Fibroblast of skin of abdomen (primary cell): Measurements from ENCODE around the gene RPL26. TPM values are rescaled to one million over a fixed set of nuclear protein-coding genes. Genes with fewer than 3 reads are reported as not detected.
A peak's percentile ranks its signal among the peaks of the same experiment; 100 is the strongest.

Experiments used
- DNase-seq: peaks from one replicate; pipeline ENCODE4 v3.0.0-alpha.2; 2013
- polyA plus RNA-seq, 2 experiments: library from polyadenylated mRNA; unstranded; fragments of 120-200 nt; gene quantifications; one replicate each; pipeline ENCODE4 v1.2.1, GENCODE V29; 2013; ENCODE audit not compliant: insufficient read length in 2 of 2

RPL26 gene
- 2,287 TPM for polyA plus RNA-seq (2013, experiment 1 of 2; ENCODE audit: insufficient read length)
- 2,402 TPM for polyA plus RNA-seq (2013, experiment 2 of 2; ENCODE audit: insufficient read length)

DNA sequence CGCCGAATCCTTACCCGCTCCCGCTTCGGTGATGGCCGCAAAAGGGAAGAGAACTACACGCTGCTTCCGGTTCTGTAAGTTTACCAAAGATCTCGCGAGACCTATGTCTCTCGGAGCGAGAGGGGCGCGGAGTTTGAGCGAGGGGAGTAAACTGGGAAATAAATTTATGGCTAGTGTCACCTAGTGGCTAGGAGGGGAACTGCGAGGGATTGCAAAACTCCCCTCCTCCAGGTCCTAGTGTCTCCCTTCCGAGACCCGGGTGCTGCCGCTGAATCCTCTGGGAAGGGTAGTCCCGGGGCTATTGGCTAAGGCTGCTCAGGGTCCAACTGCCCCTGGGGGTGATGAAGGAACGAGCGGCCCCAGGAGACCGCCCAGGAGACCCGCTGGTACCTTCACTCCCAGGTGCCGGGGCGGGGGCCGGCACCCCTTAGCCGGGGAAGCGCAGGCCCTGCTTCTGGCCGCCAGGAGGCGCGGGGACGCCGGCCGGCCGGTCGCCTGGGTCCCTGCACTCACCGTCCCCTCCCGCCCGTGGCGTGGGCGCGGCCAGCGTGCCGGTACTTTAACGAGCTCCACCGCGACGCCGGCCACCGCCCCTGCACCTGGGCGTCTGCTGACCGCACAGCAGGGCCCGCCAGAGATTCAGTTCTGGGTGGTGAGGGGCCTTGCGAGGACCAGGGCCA is at the start of gene RPL26:
Gene RPL26 (minus strand): TSS at position 51 of the 680 bp plus-strand sequence. CDS start 883 bp downstream, outside the sequence.
- DNase-seq = peak; percentile 99

- no peak for DNase-seq
Measured at GRCh38 chr17:8430966-8431365, 48.0 kb upstream of the RPL26 start.

GRCh38 chr17:8426802-8427201 is 43.8 kb upstream of the RPL26 start:
- no peak for DNase-seq

DNA sequence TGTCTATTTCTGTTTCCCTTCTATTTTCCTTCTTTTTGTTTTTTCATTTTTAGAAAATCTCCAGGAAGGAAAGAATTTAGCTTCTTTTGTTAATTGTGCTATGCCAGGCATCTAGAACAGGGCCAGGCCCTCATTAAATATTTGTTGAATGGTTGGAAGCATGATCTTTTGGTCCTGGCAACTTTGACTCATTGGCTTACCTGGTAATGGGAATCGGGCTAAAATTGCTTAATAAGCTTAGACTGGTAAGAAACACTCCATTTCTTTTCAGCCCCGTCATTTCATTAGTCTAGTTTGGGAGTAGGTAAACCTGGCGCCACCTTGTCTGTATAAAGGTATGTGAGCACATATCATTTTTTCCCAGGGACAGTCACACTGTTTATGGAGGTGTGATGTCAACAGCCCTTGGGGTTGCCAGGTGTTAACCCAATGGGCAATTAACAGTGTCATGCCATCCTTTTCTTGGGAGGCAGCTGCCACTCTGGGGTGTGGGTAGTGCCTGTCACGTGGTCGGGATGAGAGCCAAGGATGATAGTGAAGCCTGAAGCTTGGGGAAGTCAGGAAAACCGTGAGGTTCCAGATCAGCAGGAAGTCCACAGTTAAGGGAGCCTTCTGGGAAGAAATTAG is 43.2 kb upstream of the RPL26 start:
- no peak for DNase-seq

- DNase-seq = no peak
Measured at GRCh38 chr17:8421571-8421970, 38.6 kb upstream of the RPL26 start.

DNA sequence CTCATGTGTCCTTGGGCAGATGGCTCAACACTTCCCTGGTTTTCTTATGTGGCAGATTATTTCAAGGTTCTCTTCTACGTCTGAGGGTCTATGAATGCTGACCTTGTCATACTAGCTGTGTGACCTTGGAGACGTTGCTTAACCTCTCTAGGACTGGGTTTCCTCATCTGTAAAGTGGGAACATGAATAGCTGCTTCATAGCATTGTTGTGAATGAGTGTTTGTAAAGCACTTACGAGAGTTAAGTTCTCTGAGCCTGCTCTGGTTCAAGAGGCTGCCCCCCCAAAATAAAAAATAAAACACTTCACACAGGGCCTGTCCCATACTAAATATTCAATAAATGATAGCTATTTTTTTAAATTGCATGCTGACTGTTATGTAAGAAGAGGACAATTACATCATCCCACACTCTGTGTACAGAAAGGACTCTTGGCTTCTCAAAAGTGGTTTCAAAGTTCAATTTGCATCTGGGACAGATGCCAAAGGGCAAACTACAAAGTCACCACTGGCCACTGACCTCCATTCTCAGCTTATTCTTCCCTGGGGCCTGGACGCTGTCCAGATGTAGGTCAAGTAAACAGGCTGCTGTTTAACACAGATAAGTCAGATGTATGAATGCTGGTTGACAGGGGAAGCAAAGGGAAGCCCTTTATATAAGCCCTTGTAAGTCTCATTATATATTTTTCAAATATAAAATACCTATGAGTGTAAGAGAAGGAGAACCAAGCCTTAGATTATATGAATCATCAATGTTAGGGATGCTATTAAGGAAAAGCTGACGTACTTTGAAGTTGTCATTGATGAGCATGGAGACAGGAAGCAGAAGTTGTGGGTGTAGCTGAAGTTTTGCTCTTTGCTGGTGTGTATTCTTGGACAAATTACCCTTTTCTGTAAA is 37.3 kb upstream of the RPL26 start:
- DNase-seq = peak; percentile 16

DNA sequence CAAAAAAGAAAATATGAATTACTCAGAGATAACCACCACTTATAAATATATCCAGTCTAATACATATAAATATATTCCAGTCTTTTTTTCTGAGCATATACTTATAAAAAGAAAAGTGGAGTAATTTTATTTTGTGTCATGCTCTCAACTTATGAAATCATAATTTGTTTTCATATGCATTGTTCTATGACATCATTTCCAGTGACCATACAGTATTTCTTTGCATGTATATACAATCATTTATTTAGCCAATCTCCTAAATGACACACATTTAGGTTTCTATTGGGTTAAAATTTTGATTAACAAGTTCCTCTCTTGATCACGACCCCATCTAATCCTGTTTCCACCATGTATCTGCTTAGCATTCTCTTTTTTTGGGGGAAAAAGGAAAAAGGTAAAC is 36.3 kb upstream of the RPL26 start:
- no peak for DNase-seq

GRCh38 chr17:8418471-8418870 is 35.5 kb upstream of the RPL26 start:
- DNase-seq = no peak

DNA sequence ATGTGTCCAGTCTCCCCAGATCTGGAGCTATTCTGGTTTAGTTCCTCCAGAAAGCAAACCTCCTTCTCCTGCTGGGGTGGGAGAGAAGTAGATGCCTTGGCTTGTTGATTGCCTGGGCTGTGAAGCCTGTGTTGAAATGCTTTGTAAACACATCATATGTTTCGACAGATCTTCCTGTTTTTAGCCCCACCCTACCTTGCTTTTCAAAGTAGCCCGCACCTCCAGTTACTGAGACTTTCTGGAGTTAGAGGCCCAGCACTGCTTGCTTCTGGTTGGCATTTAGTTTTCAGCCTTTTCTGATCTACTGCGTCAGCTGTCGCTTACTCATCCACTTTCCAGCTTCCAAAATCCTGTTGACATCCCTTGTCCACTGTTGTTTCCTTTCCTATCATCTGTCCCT is 34.8 kb upstream of the RPL26 start:
- no peak for DNase-seq

GRCh38 chr17:8413938-8414337 is 30.9 kb upstream of the RPL26 start:
- DNase-seq = no peak

GRCh38 chr17:8413328-8413727 is 30.3 kb upstream of the RPL26 start:
- DNase-seq = no peak

DNA sequence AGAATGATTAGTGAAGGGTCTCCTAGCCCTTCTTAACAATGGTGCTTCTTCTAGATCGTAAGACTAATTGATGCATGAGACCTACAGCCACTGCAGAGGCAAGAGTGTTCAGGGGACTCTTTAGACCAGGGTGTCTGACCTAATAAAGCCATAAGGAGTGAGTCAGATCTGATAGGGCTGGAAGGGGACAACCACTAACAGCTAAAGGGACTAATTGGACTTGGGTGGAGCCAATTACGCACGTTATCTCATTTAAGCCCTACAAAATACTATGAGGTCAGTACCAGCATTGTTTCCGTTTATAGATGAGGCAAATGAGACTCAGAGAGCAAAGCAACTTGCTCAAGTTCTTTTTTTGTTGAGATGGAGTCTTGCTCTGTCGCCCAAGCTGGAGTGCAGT is 29.1 kb upstream of the RPL26 start:
- no peak for DNase-seq

- DNase-seq = no peak
Measured at GRCh38 chr17:8410883-8411238, 27.9 kb upstream of the RPL26 start.

DNA sequence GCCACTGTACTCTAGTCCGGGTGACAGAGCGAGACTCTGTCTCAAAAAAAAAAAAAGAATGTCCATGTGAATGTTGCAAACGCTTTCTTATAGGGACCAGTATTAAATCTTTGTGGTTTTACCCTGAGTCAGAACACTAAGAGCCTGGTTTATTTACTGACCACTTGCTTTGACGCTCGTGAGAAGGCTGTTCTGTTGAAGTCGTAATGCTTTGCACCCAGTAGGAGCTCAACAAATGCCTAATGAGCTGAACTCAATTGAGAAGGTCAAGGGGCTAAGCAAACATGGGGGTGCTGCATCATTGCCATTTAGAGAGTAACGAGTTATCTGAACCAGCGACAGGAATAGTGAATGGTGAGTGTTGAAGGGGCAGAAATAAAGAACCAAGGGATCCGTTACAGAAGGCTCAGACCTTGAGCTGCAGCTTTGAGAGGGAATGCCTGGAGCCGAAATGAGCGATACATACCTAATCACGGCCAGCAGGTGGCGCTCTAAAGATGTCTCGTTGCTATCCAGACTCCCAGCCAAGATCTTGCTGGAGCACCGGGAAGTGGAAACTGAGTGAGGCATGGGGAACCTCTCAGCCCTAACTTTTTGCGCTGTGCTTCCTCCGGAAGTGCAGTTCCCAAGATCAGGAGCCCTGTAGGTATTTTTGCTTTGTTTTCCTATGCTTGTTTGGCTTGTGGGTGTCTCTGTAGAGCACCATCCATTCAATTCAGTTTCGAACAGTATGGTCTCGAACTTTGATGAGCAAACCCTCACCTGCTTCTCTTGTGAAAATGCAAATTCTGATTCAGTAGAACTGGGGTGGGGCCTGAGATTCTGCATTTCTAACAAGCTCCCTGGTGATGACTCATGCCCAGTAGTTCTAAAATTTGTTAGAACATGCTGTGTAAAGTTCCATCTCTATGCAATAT is 27.2 kb upstream of the RPL26 start:
- DNase-seq = peak; percentile 82

- no peak for DNase-seq
Measured at GRCh38 chr17:8408371-8408770, 25.4 kb upstream of the RPL26 start.

DNA sequence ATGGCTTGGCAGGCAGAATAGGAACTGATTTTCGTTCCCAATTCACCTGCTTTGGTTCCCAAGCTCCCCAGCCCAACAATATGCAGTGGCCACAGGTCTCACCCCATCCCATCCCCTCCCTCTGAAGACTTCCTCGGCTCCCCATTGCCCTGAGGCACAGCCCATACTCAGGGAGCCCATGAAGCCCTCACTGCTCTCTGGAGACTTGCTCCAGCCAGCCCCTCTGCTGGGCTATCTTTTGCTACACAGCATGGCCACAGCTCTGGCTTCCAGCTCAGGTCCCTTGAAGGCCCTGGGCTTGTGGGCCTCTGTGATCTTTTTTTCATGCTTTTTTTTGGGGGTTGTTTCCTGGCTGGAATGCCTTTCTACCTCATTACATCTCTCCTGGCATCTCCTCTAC is 23.2 kb upstream of the RPL26 start:
- no peak for DNase-seq

GRCh38 chr17:8405499-8406016 is 22.6 kb upstream of the RPL26 start:
- DNase-seq = no peak

DNA sequence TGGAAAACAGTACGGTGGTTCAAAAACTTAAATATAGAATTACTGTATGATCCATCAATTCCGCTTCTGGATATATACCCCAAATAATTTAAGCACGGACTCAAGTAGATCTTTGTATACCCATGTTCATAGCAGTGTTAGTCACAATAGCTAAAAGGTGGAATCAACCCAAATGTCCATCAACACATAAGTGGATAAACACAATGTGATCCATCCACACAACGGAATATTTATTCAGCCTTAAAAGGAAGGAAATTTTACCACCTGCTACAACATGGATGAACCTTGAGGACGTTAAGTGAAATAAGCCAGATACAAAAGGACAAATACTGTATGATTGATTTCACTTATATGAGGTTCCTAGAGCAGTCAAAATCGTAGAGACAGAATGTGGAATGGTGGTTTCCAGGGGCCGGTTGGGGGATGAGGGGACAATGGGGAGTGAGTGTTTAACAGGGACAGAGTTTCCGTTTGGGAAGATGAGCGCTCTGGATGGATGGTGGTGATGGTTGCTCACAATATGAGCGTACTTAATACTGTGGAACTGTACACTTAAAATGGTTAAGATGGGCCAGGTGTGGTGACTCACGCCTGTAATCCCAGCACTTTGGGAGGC is 20.0 kb upstream of the RPL26 start:
- no peak for DNase-seq

GRCh38 chr17:8401107-8401506 is 18.1 kb upstream of the RPL26 start:
- DNase-seq = no peak

DNA sequence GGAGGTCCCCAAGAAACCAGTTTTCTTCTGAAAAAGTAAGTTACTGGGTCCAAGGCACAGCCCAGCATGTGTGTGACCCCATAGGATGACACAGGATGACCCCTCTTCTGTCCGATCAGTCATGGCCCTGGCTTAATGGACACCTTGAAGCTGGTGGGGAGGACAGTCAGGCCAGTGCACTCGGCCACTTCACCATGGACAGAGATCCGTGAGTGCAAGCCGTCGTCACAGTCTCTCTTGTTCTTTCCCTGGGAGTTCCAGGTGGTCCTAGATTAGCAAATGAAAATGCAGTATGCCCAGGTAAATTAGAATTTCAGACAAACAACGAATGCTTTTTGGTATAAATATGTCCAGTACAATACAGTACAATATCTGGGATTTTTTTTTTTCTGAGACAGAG is 16.0 kb upstream of the RPL26 start:
- no peak for DNase-seq

- DNase-seq = no peak
Measured at GRCh38 chr17:8397636-8398035, 14.6 kb upstream of the RPL26 start, which contains the start of gene RNF222. TSS of gene RNF222 (minus strand) at chr17:8397827. CDS start at chr17:8393461, 4,366 bp downstream.
